Measurements from ENCODE around the gene C1QTNF5.

DNA sequence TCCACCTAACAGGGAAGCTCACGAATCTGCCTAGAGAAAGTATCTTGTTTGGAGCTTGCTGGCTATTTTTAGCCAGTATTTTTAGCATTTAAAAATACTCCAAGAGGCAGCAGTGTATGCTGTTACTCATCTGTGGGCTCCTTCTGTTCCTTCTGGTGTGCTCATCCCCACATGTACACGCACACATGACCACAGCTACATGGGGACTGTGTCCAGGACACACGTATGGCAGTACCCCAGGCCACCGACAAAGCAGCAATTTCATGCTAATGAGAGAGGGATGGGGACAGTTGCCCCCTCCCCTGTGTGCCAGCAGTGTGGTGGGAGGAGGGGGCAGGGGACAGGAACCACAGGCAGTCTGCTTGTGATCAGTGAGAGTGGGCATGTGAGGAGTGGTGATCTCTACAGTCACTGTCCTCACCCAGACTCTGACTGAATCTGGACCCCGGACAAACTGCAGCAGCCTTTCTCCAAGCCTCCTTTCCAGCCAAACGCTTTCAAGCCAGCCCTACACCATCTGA is 24.4 kb upstream of the C1QTNF5 start:
- TF ChIP-seq NFIC (IDR thresholded peaks at IDR 0.05), result no peak
- TF ChIP-seq, protein P1, sequence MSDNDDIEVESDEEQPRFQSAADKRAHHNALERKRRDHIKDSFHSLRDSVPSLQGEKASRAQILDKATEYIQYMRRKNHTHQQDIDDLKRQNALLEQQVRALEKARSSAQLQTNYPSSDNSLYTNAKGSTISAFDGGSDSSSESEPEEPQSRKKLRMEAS (IDR thresholded peaks at IDR 0.05), result no peak
- TF ChIP-seq YY1 (IDR thresholded peaks at IDR 0.05; ENCODE audit: low read depth), result no peak

All from Ishikawa (cell line).